ENCODE measurements around the gene CUX1. TPM values are rescaled to one million over a fixed set of nuclear protein-coding genes. Genes with fewer than 3 reads are reported as not detected.
"Not testable (repeated sequence)": the region's sequence is repeated elsewhere in the genome, so short reads cannot be mapped to it uniquely, and the experiment has no call there.

Gene CUX1
- total and polyA plus RNA-seq, 2 donors = 59.7 to 63.5 TPM

GRCh38 chr7:101924171-101924570 lies 106.7 kb downstream of the CUX1 start:
- Histone ChIP-seq H3K27ac (ENCODE audit: low read depth) (no peak overlapping the region), H3K4me1 (ENCODE audit: insufficient read depth) (no peaks in the 10 kb centered on the region), H3K36me3 (ENCODE audit: insufficient read depth) (no peaks in the 10 kb centered on the region), H3K4me3 (ENCODE audit: low read depth, low read length) (no peak overlapping the region)
- no peak for DNase-seq (ENCODE audit: extremely low spot score)
- WGBS = 45% methylated on average over 9 of the region's 9 CpGs

DNA sequence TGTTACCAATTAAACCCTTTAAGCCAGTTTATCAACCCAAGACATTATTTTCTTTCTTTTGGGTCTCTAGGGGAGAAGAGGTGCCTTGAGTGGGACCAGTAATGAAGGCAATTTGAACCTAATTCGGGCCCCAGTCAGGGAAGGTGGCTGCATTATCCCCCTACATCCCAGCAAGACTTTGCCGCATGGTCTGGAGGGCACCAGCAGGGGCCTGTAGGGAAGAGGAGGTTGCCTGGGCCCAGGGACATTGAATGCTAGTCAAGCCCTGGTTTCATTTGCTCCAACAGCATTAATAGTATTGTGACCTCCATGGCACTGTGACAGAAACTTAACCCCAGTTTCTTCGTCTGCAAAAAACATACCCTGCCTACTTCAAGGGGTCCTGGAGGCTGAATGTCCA lies 108.8 kb downstream of the CUX1 start:
- WGBS = 94% methylated on average over 3 of the region's 3 CpGs
- Histone ChIP-seq H3K4me3 (ENCODE audit: low read depth, low read length) (no peak overlapping the region), H3K4me1 (ENCODE audit: insufficient read depth) (no peaks in the 10 kb centered on the region), H3K36me3 (ENCODE audit: insufficient read depth) (no peaks in the 10 kb centered on the region), H3K27ac (ENCODE audit: low read depth) (no peak overlapping the region)
- no peak for DNase-seq (ENCODE audit: extremely low spot score)

DNA sequence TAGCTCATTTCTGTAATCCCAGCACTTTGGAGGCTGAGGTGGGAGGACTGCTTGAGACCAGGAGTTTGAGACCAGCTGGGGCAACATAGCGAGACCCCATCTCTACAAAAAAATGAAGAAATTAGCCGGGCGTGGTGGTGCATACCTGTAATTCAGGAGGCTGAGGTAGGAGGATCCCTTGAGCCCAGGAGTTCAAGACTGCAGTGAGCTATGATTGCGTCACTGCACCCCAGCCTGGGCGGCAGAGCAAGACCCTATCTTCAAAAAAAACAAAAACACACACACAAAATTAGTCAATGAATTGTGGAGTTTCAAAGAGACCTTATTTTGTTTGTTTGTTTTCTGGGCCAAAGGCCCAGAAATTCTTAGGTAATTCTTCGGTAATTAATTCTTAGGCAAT lies 110.0 kb downstream of the CUX1 start:
- H3K27ac ChIP-seq (ENCODE audit: low read depth) = no peak overlapping the region
- WGBS = 85% methylated on average over 6 of the region's 6 CpGs
- no peaks in the 10 kb centered on the region for H3K4me1 ChIP-seq (ENCODE audit: insufficient read depth)
- H3K4me3 ChIP-seq (ENCODE audit: low read depth, low read length) = no peak overlapping the region
- no peak for DNase-seq (ENCODE audit: extremely low spot score)
- no peaks in the 10 kb centered on the region for H3K36me3 ChIP-seq (ENCODE audit: insufficient read depth)

- H3K27ac ChIP-seq (ENCODE audit: low read depth) = peak overlapping the region; percentile 66
- DNase-seq (ENCODE audit: extremely low spot score) = no peak
- H3K4me3 ChIP-seq (ENCODE audit: low read depth, low read length) = no peak overlapping the region
- H3K4me1 ChIP-seq (ENCODE audit: insufficient read depth) = no peaks in the 10 kb centered on the region
- H3K36me3 ChIP-seq (ENCODE audit: insufficient read depth) = no peaks in the 10 kb centered on the region
- WGBS = 42% methylated on average over 16 of the region's 16 CpGs
These were observed 110.4 kb downstream of the CUX1 start for GRCh38 chr7:101927802-101928201.

- Histone ChIP-seq H3K36me3 (ENCODE audit: insufficient read depth) (no peaks in the 10 kb centered on the region), H3K27ac (ENCODE audit: low read depth) (no peak overlapping the region), H3K4me3 (ENCODE audit: low read depth, low read length) (no peak overlapping the region), H3K4me1 (ENCODE audit: insufficient read depth) (no peaks in the 10 kb centered on the region)
- no peak for DNase-seq (ENCODE audit: extremely low spot score)
- WGBS = 75% methylated on average over 4 of the region's 4 CpGs
These were observed 111.8 kb downstream of the CUX1 start for GRCh38 chr7:101929256-101929655.

- WGBS = 98% methylated on average over 6 of the region's 6 CpGs
- not testable (repeated sequence) for H3K27ac ChIP-seq (ENCODE audit: low read depth); DNase-seq (ENCODE audit: extremely low spot score); H3K4me1 ChIP-seq (ENCODE audit: insufficient read depth); H3K36me3 ChIP-seq (ENCODE audit: insufficient read depth); H3K4me3 ChIP-seq (ENCODE audit: low read depth, low read length)
These were observed 112.5 kb downstream of the CUX1 start for GRCh38 chr7:101929911-101930310.

DNA sequence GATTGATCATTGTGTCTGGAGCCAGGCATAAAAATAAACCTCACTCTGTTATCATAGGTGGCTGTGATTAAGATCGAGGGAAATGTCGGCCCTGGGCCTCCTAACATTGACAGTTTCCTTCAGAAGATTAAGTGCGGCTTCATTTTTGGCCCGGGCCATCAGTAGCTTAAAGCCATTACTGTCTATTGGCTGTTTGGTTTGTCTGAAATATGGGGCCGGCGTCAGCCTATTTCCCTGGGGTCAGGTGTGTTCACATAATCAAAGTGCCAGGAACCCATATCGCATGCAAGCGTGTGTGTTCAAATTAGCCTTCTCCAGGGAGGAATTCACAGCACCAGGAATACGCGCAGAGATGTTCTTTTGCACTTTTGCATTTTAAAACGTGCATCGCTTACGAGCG lies 114.7 kb downstream of the CUX1 start:
- H3K4me1 ChIP-seq (ENCODE audit: insufficient read depth) = peaks cover 4% of the 10 kb centered on the region
- 91% methylated on average over 14 of the region's 14 CpGs for WGBS
- no peak overlapping the region for H3K27ac ChIP-seq (ENCODE audit: low read depth)

DNA sequence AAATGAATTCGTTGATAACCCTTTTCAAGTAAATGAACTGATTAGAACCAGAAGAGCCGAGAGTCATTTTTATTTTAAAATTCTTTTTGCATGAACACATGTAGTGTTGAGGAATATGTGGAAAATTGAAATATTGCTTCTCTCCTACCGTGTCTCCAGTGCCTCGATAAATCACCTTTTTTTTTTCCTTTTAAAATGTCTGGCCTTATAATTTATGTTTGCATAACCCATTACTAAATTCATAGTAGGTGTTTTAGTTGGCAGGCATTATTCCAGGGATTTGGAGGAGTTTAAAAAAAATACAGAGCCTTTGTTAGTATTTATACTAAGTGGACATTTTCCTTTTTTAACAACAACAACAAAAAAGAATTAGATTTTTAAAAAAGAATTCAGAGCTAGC lies 115.6 kb downstream of the CUX1 start:
- Histone ChIP-seq H3K27ac (ENCODE audit: low read depth) (no peak overlapping the region), H3K36me3 (ENCODE audit: insufficient read depth) (no peaks in the 10 kb centered on the region), H3K4me3 (ENCODE audit: low read depth, low read length) (no peak overlapping the region), H3K4me1 (ENCODE audit: insufficient read depth) (peaks cover 4% of the 10 kb centered on the region)
- no peak for DNase-seq (ENCODE audit: extremely low spot score)
- 77% methylated on average over 4 of the region's 4 CpGs for WGBS

More for the DNA sequence above, 114.7 kb downstream of the CUX1 start:
- DNase-seq (ENCODE audit: extremely low spot score) = no peak
- H3K4me3 ChIP-seq (ENCODE audit: low read depth, low read length) = no peak overlapping the region
- H3K36me3 ChIP-seq (ENCODE audit: insufficient read depth) = no peaks in the 10 kb centered on the region

GRCh38 chr7:101933688-101934121 lies 116.3 kb downstream of the CUX1 start:
- no peak for DNase-seq (ENCODE audit: extremely low spot score)
- WGBS = 70% methylated on average over 5 of the region's 5 CpGs
- no peak overlapping the region for H3K27ac ChIP-seq (ENCODE audit: low read depth)
- peaks cover 4% of the 10 kb centered on the region for H3K4me1 ChIP-seq (ENCODE audit: insufficient read depth)
- H3K4me3 ChIP-seq (ENCODE audit: low read depth, low read length) = no peak overlapping the region
- no peaks in the 10 kb centered on the region for H3K36me3 ChIP-seq (ENCODE audit: insufficient read depth)

DNA sequence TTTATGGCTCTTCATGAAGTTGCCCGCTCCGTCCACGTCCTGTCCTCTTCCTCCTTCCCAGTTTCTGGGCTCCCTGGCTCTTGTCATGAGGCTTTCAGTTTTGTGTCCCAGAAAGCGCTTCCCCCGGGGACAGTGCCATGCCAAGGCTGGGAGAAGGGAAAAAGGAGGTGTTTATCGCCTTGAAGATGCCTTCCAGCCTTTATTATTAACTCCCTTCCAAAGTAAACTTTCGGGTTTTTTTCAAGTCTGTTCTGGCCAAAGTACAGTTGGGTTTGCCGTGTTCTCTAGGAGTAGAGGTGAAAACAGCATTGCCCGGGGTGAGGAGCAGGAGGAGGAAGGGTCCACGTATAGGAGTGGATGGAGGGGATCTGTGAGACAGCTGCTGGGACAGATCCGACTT lies 117.2 kb downstream of the CUX1 start:
- peaks cover 4% of the 10 kb centered on the region for H3K4me1 ChIP-seq (ENCODE audit: insufficient read depth)

DNA sequence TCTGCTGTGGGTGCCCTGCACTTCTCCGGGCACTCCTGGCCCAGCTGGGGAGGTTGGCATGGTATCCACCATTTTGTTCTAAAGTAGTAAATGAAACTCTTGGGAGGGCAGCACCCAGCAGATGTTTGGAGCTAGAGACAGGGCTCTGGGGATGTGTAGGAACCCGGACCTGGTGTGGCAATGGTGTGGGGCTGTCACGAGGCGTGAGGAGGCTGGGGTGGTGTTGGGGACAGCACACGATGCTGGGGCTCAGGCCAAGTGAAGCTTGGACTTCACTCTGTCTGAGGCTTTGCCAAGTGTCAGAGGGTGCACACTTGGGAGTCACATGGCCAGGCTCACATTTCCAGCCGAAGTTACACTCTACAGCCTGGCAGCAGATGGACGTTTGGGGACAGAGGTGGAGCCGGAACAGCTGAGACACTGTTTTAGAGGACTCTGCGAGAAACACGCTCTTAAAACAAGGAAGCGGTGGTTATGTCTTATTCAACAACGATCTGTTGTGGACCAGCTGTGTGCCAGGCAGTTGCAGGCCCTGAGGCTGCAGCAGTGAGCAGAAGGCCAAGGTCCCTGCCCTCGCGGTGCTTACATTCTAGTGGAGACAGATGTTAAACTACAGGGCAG lies 118.2 kb downstream of the CUX1 start:
- Histone ChIP-seq H3K4me3 (ENCODE audit: low read depth, low read length) (no peak overlapping the region), H3K4me1 (ENCODE audit: insufficient read depth) (peaks cover 4% of the 10 kb centered on the region), H3K27ac (ENCODE audit: low read depth) (peak overlapping the region; percentile 53), H3K36me3 (ENCODE audit: insufficient read depth) (no peaks in the 10 kb centered on the region)
- WGBS = 62% methylated on average over 14 of the region's 14 CpGs
- DNase-seq (ENCODE audit: extremely low spot score) = no peak

More for the DNA sequence above, 117.2 kb downstream of the CUX1 start:
- no peak for DNase-seq (ENCODE audit: extremely low spot score)
- peak overlapping the region; percentile 56 for H3K27ac ChIP-seq (ENCODE audit: low read depth)
- H3K36me3 ChIP-seq (ENCODE audit: insufficient read depth) = no peaks in the 10 kb centered on the region
- H3K4me3 ChIP-seq (ENCODE audit: low read depth, low read length) = no peak overlapping the region
- 32% methylated on average over 11 of the region's 11 CpGs for WGBS

DNA sequence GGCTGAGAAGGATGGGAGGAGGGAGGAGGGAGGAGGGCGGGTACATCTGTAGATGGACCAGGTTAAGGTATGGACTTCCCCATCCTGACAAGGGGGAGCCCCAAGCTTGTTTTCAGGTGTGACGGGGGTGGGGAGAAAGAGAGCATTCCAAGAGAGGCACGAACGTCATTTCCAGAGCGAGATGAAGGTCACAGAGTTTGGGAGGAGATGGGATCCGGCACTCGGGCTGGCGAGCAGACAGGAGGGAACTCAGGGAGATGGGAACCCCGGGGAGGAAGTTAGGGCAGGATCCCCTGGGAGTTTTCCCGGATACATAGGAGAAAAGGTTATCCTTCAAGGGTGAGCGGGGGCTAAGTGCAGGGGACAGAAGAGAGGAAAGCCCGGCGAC lies 118.8 kb downstream of the CUX1 start:
- Histone ChIP-seq H3K4me3 (ENCODE audit: low read depth, low read length) (peak overlapping the region; percentile 6), H3K4me1 (ENCODE audit: insufficient read depth) (peaks cover 4% of the 10 kb centered on the region), H3K36me3 (ENCODE audit: insufficient read depth) (no peaks in the 10 kb centered on the region), H3K27ac (ENCODE audit: low read depth) (peak overlapping the region; percentile 63)
- 20% methylated on average over 13 of the region's 13 CpGs for WGBS
- no peak for DNase-seq (ENCODE audit: extremely low spot score)

DNA sequence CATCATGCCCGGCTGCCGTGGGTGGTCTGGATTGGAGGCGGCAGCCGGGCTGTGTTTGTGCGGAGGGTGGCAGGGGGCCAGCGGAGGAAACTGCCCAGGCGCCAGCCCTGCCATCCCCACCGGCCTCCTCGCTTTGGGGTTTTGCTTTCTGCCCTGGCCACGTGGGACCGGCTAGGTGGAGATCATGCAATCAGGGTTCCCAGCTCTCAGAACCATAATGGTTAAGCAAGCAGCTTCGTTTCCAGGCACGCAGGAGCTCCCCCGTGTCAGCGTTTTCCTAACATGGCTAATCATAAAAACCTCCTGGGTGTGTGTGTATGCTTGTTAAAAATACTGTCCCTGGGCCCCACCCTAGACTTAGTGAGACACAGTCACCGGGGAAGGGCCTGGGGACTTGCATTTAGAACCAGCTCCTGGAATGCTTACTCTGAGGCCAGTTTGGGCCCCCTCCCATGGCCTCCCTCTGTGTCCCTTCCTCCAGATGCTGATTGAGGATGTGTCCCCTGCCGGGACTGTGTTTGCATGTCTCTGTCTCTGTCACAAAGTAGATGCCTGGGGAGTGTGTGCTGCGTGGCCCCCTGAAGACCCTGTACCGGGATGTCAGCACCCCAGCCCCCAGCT lies 119.3 kb downstream of the CUX1 start:
- Histone ChIP-seq H3K4me3 (ENCODE audit: low read depth, low read length) (peak overlapping the region; percentile 6), H3K4me1 (ENCODE audit: insufficient read depth) (peaks cover 4% of the 10 kb centered on the region), H3K27ac (ENCODE audit: low read depth) (peak overlapping the region; percentile 63), H3K36me3 (ENCODE audit: insufficient read depth) (no peaks in the 10 kb centered on the region)
- WGBS = 16% methylated on average over 19 of the region's 19 CpGs
- DNase-seq (ENCODE audit: extremely low spot score) = no peak

- WGBS = 90% methylated on average over 11 of the region's 11 CpGs
- peaks cover 4% of the 10 kb centered on the region for H3K4me1 ChIP-seq (ENCODE audit: insufficient read depth)
- H3K4me3 ChIP-seq (ENCODE audit: low read depth, low read length) = no peak overlapping the region
- DNase-seq (ENCODE audit: extremely low spot score) = no peak
- no peaks in the 10 kb centered on the region for H3K36me3 ChIP-seq (ENCODE audit: insufficient read depth)
- no peak overlapping the region for H3K27ac ChIP-seq (ENCODE audit: low read depth)
These were observed 120.5 kb downstream of the CUX1 start for GRCh38 chr7:101937717-101938514.

Data from urinary bladder (tissue), 4 donors.